ENCODE measurements around the gene ADAMTS16.

DNA sequence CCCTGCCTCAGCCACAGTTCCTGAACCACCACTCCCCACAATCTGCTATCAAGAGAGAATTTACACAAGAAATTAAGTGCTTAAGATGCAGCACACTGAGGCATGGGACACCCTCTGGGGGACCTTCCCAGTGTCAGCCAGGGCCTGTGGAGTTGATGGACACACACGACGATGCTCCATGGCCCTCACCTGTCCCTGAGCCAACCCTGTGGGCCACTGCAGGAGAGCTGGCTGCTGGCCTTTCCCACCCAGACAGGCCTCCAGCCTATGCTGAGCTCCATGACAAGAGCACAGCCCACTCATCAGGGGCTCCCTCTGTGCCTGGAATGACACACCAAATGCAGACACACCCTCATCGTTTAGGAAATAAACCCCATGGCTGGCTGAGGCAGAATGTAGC lies 124.6 kb downstream of the ADAMTS16 start:
- no peak for TF ChIP-seq GATA2 (IDR thresholded peaks at IDR 0.05; ENCODE audit: low read depth, low read length)
- TF ChIP-seq GATA3 (IDR thresholded peaks at IDR 0.05; ENCODE audit: low read depth, low read length), result no peak

Data from SH-SY5Y (cell line).